GM12878 (cell line): Measurements from ENCODE around the gene PAGE2. TPM values are rescaled to one million over a fixed set of nuclear protein-coding genes. Genes with fewer than 3 reads are reported as not detected.

ENCODE experiments used
- ATAC-seq: fragments of 200-7000 bp; cut with Tn5 transposase; 3 replicates; pipeline ENCODE4 v1.9.1; 2020; ENCODE audit warnings: mild to moderate bottlenecking, moderate library complexity
- BruUV-seq: library from RNA; stranded (reverse); fragments of 400-500 nt; replicated peaks from 2 replicates; lab custom pipeline; 2021; lab: Mats Ljungman, UMichigan
- CTCF ChIA-PET: fragments of 300-600 bp; sonication (Branson Sonifier 250); formaldehyde crosslinking; extraction: SDS; loops from one replicate; lab custom pipeline; 2021; ENCODE audit warnings: inconsistent platforms; lab: Yijun Ruan, JAX
- POLR2A ChIA-PET: fragments of 350-600 bp; formaldehyde crosslinking; extraction: SDS; loops from one replicate; lab custom pipeline; 2021; ENCODE audit warnings: inconsistent platforms; lab: Charles Lee
- RAD21 ChIA-PET: fragments of 300-600 bp; sonication (Branson Sonifier 250); formaldehyde crosslinking; loops from one replicate; lab custom pipeline; 2023; ENCODE audit warnings: antibody characterized with exemption; ENCODE audit not compliant: unreplicated experiment; lab: Charles Lee
- SMC1A ChIA-PET: fragments of 300-600 bp; sonication (Branson Sonifier 250); formaldehyde crosslinking; loops from one replicate; lab custom pipeline; 2023; ENCODE audit not compliant: unreplicated experiment, uncharacterized antibody; lab: Charles Lee
- DNase-seq: peaks from one replicate; pipeline ENCODE4 v3.0.0-alpha.2; 2011; ENCODE audit warnings: low read depth, low spot score
- FAIRE-seq: peaks from 3 replicates; lab custom pipeline; 2011; peaks lifted over from hg19 to GRCh38; lab: Jason Lieb, UNC
- H2AFZ ChIP-seq: 2 replicates; pipeline ENCODE4 v1.6.0; 2011; ENCODE audit warnings: low read depth, low read length, control low read depth; ENCODE audit not compliant: control insufficient read depth
- H3K27ac ChIP-seq: 2 replicates; pipeline ENCODE4 v1.5.1; 2011; ENCODE audit warnings: control low read depth; ENCODE audit not compliant: control insufficient read depth, insufficient read depth
- H3K27me3 ChIP-seq, 2 experiments: replicated peaks in 1 of 2; 2 replicates each; pipeline versions ENCODE4 v1.6.0 to v1.6.1; 2011; ENCODE audit warnings: low read length in 1 of 2; ENCODE audit not compliant: control insufficient read depth in 2 of 2, insufficient read depth in 2 of 2
- H3K36me3 ChIP-seq, 2 experiments: 2 replicates each; pipeline ENCODE4 v1.5.1; 2011; ENCODE audit warnings: low read length in 1 of 2; ENCODE audit not compliant: control insufficient read depth in 2 of 2, insufficient read depth in 2 of 2
- H3K4me1 ChIP-seq: 2 replicates; pipeline ENCODE4 v1.6.1; 2011; ENCODE audit warnings: mild to moderate bottlenecking, low read length, moderate library complexity, mixed read lengths; ENCODE audit not compliant: control insufficient read depth, insufficient read depth
- H3K4me2 ChIP-seq: 2 replicates; pipeline ENCODE4 v1.6.0; 2011; ENCODE audit warnings: control low read depth; ENCODE audit not compliant: control insufficient read depth, insufficient read depth
- H3K4me3 ChIP-seq: fragments of 200-600 bp; sonication (generic); 2 replicates; pipeline ENCODE4 v1.5.1; 2016
- H3K79me2 ChIP-seq: 2 replicates; pipeline ENCODE4 v1.6.0; 2011; ENCODE audit warnings: low read length; ENCODE audit not compliant: control insufficient read depth, insufficient read depth
- H3K9ac ChIP-seq: 2 replicates; pipeline ENCODE4 v1.8.0; 2011; ENCODE audit warnings: low read length, control low read depth, mixed read lengths; ENCODE audit not compliant: control insufficient read depth, insufficient read depth
- H3K9me3 ChIP-seq: replicated peaks from 3 replicates; pipeline ENCODE4 v1.5.1; 2011; ENCODE audit warnings: mild to moderate bottlenecking, low read length; ENCODE audit not compliant: control insufficient read depth, insufficient read depth
- H4K20me1 ChIP-seq: 2 replicates; pipeline ENCODE4 v1.6.0; 2011; ENCODE audit not compliant: control insufficient read depth, insufficient read depth
- ESRRA ChIP-seq: IDR thresholded peaks from 2 replicates; pipeline ENCODE4 v1.6.1; 2012; ENCODE audit warnings: mild to moderate bottlenecking, low read length, improper control_type of control experiment
- POLR2A ChIP-seq: IDR thresholded peaks from 2 replicates; pipeline ENCODE4 v1.6.1; 2011; ENCODE audit warnings: low read depth, mild to moderate bottlenecking, low read length
- POU2F2 ChIP-seq: IDR thresholded peaks from 3 replicates; pipeline ENCODE4 v1.6.1; 2011; ENCODE audit warnings: low read depth, mild to moderate bottlenecking, low read length, borderline replicate concordance
- WRNIP1 ChIP-seq: IDR thresholded peaks from 2 replicates; pipeline ENCODE4 v1.6.1; 2011; ENCODE audit warnings: low read depth, low read length, improper control_type of control experiment, borderline replicate concordance
- WGBS: methylation state at CpG from one replicate; pipeline ENCODE4 v1.1.6; 2016; ENCODE audit warnings: low lambda C conversion rate; ENCODE audit not compliant: insufficient replicate concordance, insufficient coverage; ENCODE audit errors: missing lambda C conversion rate; 5-methylcytosine and 5-hydroxymethylcytosine counted together
- in situ Hi-C: fragments of 300-500 bp; cut with MboI; formaldehyde crosslinking; loops from 9 replicates; pipeline ENCODE4 v1.14.3; 2018; ENCODE audit warnings: mixed read lengths
- intact Hi-C: fragments of 100-400 bp; cut with micrococcal nuclease; formaldehyde crosslinking; loops from one replicate; pipeline ENCODE4 v1.14.2; 2022; ENCODE audit not compliant: unreplicated experiment
- polyA plus RNA-seq, 11 experiments: library from polyadenylated mRNA; depleted of rRNA in 4 of 11; unstranded in 6 of 11; stranded (reverse) in 5 of 11; fragments of >200 nt; fragmentation: Nextera tagmentation in 4 of 11; fragmentation: Illumina TruSeq in 1 of 11; extraction: Ambion mirVana in 4 of 11; extraction: Trizol in 1 of 11; gene quantifications; 1 replicate in 1 of 11; 2 replicates in 10 of 11; pipeline versions ENCODE4 v1.2.1 to v1.2.3, GENCODE V29; 2011 to 2016; ENCODE audit warnings: inconsistent platforms in 2 of 11, missing spikeins in 2 of 11, low read depth in 1 of 11
- total RNA-seq, 4 experiments: library from RNA; depleted of rRNA in 3 of 4; stranded (reverse); fragments of >200 nt in 3 of 4; fragmentation: Illumina TruSeq in 1 of 4; extraction: Trizol in 1 of 4; gene quantifications; 2 replicates each; pipeline versions ENCODE4 v1.2.1 to v1.2.3, GENCODE V29; 2013 to 2021
- TF ChIP-seq, protein P1 (sequence below): fragments of 450-650 bp; IDR thresholded peaks from 2 replicates; pipeline ENCODE4 v1.6.1; 2017; ENCODE audit warnings: mild to moderate bottlenecking, moderate library complexity
- TF ChIP-seq, protein P2 (sequence below): IDR thresholded peaks from 2 replicates; pipeline ENCODE4 v1.6.1; 2012; ENCODE audit warnings: low read length, inconsistent platforms

PAGE2 gene
- total and polyA plus RNA-seq, 10 of the 15 experiments (the other 5 are each of a cell fraction or from before 2014, with no cell fraction given): 0.81 TPM; not detected in 9

- WGBS: 31% methylated on average over 2 of the region's 2 CpGs
- in situ Hi-C loops: no loop called here
- SMC1A ChIA-PET: no interaction called here
Measured at GRCh38 chrX:55127692-55128091, 38.9 kb downstream of the PAGE2 start.

More at GRCh38 chrX:55127692-55128091, 38.9 kb downstream of the PAGE2 start:
- TF ChIP-seq, protein P1, sequence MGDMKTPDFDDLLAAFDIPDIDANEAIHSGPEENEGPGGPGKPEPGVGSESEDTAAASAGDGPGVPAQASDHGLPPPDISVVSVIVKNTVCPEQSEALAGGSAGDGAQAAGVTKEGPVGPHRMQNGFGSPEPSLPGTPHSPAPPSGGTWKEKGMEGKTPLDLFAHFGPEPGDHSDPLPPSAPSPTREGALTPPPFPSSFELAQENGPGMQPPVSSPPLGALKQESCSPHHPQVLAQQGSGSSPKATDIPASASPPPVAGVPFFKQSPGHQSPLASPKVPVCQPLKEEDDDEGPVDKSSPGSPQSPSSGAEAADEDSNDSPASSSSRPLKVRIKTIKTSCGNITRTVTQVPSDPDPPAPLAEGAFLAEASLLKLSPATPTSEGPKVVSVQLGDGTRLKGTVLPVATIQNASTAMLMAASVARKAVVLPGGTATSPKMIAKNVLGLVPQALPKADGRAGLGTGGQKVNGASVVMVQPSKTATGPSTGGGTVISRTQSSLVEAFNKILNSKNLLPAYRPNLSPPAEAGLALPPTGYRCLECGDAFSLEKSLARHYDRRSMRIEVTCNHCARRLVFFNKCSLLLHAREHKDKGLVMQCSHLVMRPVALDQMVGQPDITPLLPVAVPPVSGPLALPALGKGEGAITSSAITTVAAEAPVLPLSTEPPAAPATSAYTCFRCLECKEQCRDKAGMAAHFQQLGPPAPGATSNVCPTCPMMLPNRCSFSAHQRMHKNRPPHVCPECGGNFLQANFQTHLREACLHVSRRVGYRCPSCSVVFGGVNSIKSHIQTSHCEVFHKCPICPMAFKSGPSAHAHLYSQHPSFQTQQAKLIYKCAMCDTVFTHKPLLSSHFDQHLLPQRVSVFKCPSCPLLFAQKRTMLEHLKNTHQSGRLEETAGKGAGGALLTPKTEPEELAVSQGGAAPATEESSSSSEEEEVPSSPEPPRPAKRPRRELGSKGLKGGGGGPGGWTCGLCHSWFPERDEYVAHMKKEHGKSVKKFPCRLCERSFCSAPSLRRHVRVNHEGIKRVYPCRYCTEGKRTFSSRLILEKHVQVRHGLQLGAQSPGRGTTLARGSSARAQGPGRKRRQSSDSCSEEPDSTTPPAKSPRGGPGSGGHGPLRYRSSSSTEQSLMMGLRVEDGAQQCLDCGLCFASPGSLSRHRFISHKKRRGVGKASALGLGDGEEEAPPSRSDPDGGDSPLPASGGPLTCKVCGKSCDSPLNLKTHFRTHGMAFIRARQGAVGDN: no peak
- TF ChIP-seq, protein P2, sequence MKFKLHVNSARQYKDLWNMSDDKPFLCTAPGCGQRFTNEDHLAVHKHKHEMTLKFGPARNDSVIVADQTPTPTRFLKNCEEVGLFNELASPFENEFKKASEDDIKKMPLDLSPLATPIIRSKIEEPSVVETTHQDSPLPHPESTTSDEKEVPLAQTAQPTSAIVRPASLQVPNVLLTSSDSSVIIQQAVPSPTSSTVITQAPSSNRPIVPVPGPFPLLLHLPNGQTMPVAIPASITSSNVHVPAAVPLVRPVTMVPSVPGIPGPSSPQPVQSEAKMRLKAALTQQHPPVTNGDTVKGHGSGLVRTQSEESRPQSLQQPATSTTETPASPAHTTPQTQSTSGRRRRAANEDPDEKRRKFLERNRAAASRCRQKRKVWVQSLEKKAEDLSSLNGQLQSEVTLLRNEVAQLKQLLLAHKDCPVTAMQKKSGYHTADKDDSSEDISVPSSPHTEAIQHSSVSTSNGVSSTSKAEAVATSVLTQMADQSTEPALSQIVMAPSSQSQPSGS: no peak
- no peak for TF ChIP-seq ESRRA
- no peak for TF ChIP-seq POU2F2
- TF ChIP-seq POLR2A: no peak
- TF ChIP-seq WRNIP1: no peak
- no peak overlapping the region for H3K4me2 ChIP-seq
- H3K4me3 ChIP-seq: no peak overlapping the region
- no peaks in the 10 kb centered on the region for H3K9me3 ChIP-seq
- intact Hi-C loops: no loop called here
- ATAC-seq (no peak), FAIRE-seq (no peak), DNase-seq (no peak)
- H4K20me1 ChIP-seq: no peaks in the 10 kb centered on the region
- no peak overlapping the region for H3K9ac ChIP-seq
- no peaks in the 10 kb centered on the region for H3K27me3 ChIP-seq
- no TSS peak for BruUV-seq
- no peak overlapping the region for H2AFZ ChIP-seq
- CTCF ChIA-PET: no interaction called here
- no peak overlapping the region for H3K27ac ChIP-seq
- H3K4me1 ChIP-seq: no peaks in the 10 kb centered on the region
- no peaks in the 10 kb centered on the region for H3K79me2 ChIP-seq
- POLR2A ChIA-PET: no interaction called here
- H3K36me3 ChIP-seq: no peaks in the 10 kb centered on the region
- RAD21 ChIA-PET: no interaction called here
